ENCODE measurements around the gene ICE1.

Gene ICE1

GRCh38 chr5:5494489-5495402 lies 72.3 kb downstream of the ICE1 start:
- DNase-seq = peak; percentile 36
- TF ChIP-seq CTCF (IDR thresholded peaks at IDR 0.05; ENCODE audit: low read depth, low read length, missing control alignments) = peak; percentile 4
- in situ Hi-C loops (cut with HindIII; ENCODE audit: low pct_ligation_motif_present, low sequenced_read_pairs) = no loop called here

GRCh38 chr5:5497152-5497788 lies 74.8 kb downstream of the ICE1 start:
- TF ChIP-seq CTCF (IDR thresholded peaks at IDR 0.05; ENCODE audit: low read depth, low read length, missing control alignments) = peak; percentile 88
- H3K4me3 ChIP-seq (ENCODE audit: low read depth, low read length) = no peak overlapping the region
- DNase-seq = peak; percentile 56
- no peaks in the 10 kb centered on the region for H3K36me3 ChIP-seq (replicated peaks)
- H3K27me3 ChIP-seq (replicated peaks) = no peaks in the 10 kb centered on the region
- in situ Hi-C loops (cut with HindIII; ENCODE audit: low pct_ligation_motif_present, low sequenced_read_pairs) = no loop called here
- H3K27ac ChIP-seq = no peak overlapping the region

More at GRCh38 chr5:5494489-5495402, 72.3 kb downstream of the ICE1 start:
- Histone ChIP-seq H3K4me3 (ENCODE audit: low read depth, low read length) (peak overlapping the region; percentile 13), H3K27me3 (replicated peaks) (no peaks in the 10 kb centered on the region), H3K27ac (no peak overlapping the region), H3K36me3 (replicated peaks) (peaks cover under 1% of the 10 kb centered on the region)

GRCh38 chr5:5499442-5499841 lies 77.0 kb downstream of the ICE1 start:
- H3K36me3 ChIP-seq (replicated peaks) = no peaks in the 10 kb centered on the region
- H3K27me3 ChIP-seq (replicated peaks) = no peaks in the 10 kb centered on the region
- in situ Hi-C loops (cut with HindIII; ENCODE audit: low pct_ligation_motif_present, low sequenced_read_pairs) = no loop called here
- no peak overlapping the region for H3K27ac ChIP-seq
- TF ChIP-seq CTCF (IDR thresholded peaks at IDR 0.05; ENCODE audit: low read depth, low read length, missing control alignments) = no peak
- no peak overlapping the region for H3K4me3 ChIP-seq (ENCODE audit: low read depth, low read length)
- DNase-seq = no peak

- Histone ChIP-seq H3K4me3 (ENCODE audit: low read depth, low read length) (no peak overlapping the region), H3K27ac (no peak overlapping the region), H3K36me3 (replicated peaks) (no peaks in the 10 kb centered on the region), H3K27me3 (replicated peaks) (no peaks in the 10 kb centered on the region)
- in situ Hi-C loops (cut with HindIII; ENCODE audit: low pct_ligation_motif_present, low sequenced_read_pairs) = no loop called here
- no peak for DNase-seq
- TF ChIP-seq CTCF (IDR thresholded peaks at IDR 0.05; ENCODE audit: low read depth, low read length, missing control alignments) = no peak
Observed at GRCh38 chr5:5504325-5504724, 81.8 kb downstream of the ICE1 start.

- no peak for TF ChIP-seq CTCF (IDR thresholded peaks at IDR 0.05; ENCODE audit: low read depth, low read length, missing control alignments)
- no peak for DNase-seq
- no peaks in the 10 kb centered on the region for H3K36me3 ChIP-seq (replicated peaks)
- H3K27me3 ChIP-seq (replicated peaks) = no peaks in the 10 kb centered on the region
- no peak overlapping the region for H3K4me3 ChIP-seq (ENCODE audit: low read depth, low read length)
- in situ Hi-C loops (cut with HindIII; ENCODE audit: low pct_ligation_motif_present, low sequenced_read_pairs) = no loop called here
- no peak overlapping the region for H3K27ac ChIP-seq
Observed at GRCh38 chr5:5505815-5506214, 83.3 kb downstream of the ICE1 start.

All from brain microvascular endothelial cell (primary cell).